HG03045 (cell line): ENCODE measurements around the gene CXXC1.
"Not testable (repeated sequence)": the region's sequence is repeated elsewhere in the genome, so short reads cannot be mapped to it uniquely, and the experiment has no call there.

Source experiments
- ATAC-seq: cut with Tn5 transposase; IDR thresholded peaks from one replicate; pipeline ENCODE4 v1.9.1; 2021; ENCODE audit warnings: mild to moderate bottlenecking, moderate library complexity; ENCODE audit not compliant: unreplicated experiment

CXXC1 gene

DNA sequence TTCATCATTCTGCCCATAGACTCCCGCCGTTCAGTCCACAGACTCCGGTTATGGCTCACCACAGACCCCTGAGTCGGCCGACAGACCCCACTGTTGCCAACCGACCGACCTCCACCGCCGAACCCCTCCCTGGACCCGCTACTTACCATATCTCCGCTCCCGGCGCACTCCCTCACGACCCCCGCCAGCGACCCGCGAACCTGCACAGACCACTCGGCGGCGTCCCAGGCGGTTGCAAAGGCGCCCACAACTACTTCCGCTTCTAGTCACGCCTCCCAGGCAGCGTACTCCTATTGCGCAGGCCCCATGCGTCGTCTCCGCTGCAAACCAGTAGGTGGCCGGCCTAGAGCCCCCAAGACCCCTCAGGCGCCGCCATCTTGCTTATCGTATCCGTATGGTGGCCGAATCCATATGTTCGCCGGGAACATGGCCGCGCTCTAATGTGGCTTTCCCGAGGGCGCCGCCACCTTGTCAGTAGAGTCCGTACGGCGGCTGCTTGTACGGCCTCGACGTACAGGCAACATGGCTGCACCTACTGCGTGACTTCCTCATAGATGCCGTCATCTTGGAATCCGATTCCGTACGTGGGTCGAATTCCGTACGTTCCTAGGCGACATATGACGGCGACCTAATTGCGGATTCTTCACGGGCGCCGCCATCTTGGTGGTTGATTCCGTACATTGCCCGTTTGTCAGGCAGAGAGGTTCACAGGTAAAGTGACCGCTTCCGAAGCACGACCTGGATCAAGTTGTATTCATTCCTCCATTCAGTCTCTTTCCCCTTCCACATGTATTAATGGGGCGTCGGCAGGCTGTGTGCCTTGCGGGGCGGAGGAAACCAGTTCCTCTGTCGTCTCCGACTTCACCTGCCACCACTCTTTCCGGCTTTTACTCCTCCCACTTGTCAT lies at the start of gene CXXC1:
Gene CXXC1, minus strand, starts transcription at position 252 of the 907 bp plus-strand sequence. Its CDS starts 103 bp downstream, at position 149.
- peak; percentile 88 for ATAC-seq

DNA sequence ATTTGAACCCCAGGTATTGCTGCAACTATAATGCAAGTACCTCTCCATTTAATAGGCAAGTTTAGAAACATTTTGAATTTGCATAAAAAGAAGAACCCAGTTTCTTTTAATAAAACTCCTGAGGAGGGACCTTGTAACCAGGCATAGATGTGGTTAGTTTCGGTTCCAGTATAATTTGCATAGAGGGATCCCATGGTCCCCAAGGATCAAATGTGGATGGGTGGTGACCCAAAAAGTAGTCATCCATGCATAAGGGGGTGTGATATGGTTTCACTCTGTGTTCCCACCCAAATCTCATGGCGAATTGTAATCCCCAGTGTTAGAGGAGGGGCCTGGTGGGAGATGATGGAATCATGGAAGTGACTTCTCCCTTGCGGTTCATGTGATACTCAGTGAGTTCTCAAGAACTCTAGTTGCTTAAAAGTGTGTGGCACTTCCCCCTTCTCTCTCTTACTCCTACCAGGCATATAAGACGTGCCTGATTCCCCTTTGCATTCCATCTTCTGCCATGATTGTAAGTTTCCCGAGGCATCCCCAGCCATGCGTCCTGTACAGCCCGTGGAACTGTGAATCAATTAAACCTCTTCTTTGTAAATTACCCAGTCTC lies 47.2 kb upstream of the CXXC1 start:
- ATAC-seq = peak; percentile 66

DNA sequence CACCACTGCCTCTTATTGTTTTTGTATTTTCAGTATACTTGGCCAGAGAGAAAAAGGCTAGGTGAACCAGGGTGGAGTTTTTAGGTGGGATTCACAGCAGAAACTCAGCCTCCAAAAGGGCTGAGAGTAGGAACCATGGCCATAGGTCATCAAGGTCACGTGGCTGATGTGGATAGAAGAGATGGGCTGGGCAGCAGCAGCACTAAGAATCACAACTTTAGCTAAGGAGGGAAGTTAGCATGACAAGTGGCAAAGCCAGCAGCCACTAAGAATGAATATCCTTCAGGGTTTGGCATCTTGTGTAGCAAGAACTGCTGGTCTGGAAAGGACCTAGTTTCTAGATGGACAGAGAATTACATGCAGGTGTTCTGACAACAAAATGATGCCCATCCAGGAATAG lies 44.2 kb upstream of the CXXC1 start:
- ATAC-seq = no peak

GRCh38 chr18:50330176-50330575 lies 42.7 kb upstream of the CXXC1 start:
- no peak for ATAC-seq

GRCh38 chr18:50327983-50328382 lies 40.5 kb upstream of the CXXC1 start:
- ATAC-seq = no peak

GRCh38 chr18:50320719-50321118 lies 33.2 kb upstream of the CXXC1 start:
- ATAC-seq = peak; percentile 64

GRCh38 chr18:50315100-50315871 lies 27.8 kb upstream of the CXXC1 start:
- peak; percentile 64 for ATAC-seq

DNA sequence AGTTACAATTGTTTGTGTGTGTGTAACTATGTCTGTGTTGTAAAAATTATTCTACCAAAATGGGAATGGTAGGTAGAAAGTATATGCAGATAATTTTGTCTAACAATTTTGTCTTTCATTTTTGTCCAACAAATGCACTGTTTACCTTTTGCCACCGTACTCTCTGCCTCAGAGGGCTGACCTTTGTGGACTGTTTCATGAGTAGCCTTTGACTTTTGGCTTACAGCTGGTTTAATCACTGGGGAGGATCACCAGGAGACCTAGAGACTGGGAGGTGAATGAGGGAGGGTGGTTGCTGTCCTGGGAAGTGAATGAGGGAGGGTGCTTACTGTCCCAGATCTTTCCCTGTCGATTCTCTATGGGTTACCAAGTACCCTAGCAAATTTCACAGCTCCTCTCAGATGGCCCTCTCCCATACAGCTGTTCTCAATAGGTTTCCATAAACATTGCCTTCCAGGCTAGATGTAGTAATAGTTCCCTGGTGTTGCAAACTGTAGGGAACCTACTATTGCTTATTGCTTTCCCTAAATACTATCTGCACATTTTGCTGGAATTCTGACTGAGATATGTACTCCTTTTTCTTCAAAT lies 26.5 kb upstream of the CXXC1 start:
- ATAC-seq = no peak

DNA sequence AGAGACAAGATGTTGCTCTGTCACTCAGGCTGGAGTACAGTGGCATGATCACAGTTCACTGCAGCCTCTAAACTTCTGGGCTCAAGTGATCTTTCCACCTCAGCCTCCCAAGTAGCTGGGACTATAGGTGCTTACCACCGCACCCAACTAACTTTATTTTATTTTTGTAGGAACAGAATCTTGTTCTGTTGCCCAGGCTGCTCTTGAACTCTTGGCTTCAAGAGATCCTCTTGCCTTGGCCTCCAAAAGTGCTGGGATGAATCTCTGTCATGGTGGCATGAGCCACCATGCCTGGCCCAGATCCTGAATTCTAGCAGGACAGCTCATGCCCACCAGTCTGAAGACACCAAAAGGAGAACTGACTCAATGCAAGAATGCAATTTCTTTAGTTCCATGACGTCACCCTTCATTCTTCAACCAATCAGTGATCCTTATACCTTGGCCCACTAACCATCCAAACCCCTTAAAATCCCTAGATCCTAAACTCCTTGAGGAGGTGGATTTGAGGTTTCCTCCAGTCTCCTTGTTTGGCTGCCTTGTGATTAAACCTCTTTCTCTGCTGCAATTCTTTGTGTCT lies 25.6 kb upstream of the CXXC1 start:
- ATAC-seq = peak; percentile 33

DNA sequence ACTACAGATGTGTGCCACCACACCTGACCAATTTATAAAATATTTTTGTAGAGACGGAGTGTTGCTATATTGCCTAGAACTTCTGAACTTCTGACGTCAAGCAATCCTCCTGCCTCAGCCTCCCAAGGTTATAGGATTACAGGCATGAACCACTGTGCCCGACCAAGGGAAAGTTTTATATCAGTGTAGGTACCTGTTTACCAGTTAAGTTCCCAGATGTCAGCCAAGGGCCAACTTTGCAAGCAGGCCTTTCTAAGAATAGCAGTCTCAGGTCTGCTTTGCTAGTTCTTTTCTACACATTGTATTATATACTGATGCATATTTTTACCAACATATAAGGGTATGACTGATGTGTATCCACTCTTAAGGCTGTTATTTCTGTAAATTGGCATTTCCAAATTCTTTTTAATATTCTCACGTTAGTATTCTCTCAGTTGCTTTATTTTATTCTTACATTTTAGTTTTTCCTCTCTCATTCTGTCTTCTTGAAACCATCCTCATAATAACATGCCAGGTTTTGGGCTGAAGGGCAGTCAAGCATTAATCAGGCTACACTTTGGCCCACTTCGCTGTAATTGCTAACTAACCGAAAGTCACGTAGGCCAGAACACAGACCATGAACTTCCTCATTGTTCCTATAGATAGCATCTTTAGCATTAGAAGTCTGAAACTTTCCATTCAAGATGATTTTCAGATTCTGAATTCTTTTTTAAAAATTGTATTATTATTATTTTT lies 25.0 kb upstream of the CXXC1 start:
- peak; percentile 61 for ATAC-seq

GRCh38 chr18:50311650-50312049 lies 24.2 kb upstream of the CXXC1 start:
- no peak for ATAC-seq

- ATAC-seq = no peak
Observed at GRCh38 chr18:50310080-50310479, 22.6 kb upstream of the CXXC1 start.

DNA sequence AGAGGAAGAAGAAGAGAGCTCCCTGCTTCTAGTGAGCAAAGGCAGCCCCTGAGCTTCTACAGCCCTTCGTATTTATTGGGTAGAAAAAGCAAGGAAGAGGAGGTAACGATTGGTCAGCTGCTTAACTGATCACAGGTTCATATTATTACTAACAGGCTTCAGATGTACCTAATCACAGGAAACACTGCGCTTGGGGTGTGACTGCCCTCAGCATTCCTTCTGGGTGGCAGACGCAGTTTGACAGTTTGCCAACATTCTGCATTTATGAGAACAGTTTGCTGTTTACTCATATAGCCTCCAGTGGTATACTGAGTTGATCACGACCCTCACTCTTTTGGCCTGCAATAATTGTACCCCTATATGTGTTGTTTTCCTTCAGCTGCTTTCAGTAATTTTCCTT lies 21.4 kb upstream of the CXXC1 start:
- not testable (repeated sequence) for ATAC-seq

DNA sequence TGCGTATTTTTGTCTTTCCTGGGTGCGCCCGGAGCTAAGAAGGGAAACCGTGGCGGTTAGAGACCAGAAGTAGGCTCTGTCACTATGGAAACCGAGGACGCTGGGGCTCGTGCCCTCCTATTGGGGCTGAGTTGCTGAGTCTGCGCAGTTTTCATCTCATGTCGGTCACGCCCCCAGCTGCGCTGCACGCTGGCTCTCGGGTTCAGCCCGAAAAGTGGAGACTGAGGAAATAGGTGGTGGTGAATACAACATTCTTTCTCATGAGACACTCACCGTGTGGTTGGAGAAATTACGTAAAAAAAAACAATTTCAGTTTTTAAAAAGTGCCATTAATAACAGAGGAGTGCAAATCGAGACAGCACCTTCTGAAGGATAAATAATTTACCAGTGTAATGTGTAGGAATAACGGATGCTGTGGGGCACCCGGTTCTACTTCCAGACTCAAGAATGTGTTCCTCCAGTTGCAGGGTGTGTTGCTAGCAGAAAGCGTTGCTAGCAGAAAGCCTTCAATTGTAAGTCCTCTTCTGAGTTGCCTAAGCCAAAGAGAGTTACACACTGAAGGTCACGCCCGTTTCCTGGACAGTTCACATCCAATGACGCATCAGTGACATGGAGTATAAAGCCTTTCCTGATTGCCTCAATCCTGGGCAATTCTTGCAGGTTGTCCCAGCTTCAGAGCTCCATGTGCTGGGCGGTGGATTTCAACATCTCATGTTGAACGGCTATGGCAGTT lies 20.4 kb upstream of the CXXC1 start:
- ATAC-seq = peak; percentile 95

DNA sequence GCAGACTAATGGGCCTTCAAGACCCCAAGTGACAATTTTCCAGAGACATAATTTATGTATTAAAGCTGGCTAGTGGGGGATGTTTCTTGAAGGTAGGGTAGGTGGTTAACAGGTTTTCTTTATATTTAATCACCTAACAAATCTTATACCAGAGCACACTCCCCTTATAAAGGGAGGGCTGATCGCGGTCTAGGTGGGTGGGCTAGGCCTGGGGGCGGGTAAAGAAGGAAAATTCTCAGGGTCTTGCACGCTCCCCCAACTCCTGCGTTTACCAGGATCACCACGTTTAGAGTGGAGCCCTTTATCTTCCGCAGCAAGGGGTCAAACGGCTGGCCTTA lies 19.9 kb upstream of the CXXC1 start:
- ATAC-seq = no peak

DNA sequence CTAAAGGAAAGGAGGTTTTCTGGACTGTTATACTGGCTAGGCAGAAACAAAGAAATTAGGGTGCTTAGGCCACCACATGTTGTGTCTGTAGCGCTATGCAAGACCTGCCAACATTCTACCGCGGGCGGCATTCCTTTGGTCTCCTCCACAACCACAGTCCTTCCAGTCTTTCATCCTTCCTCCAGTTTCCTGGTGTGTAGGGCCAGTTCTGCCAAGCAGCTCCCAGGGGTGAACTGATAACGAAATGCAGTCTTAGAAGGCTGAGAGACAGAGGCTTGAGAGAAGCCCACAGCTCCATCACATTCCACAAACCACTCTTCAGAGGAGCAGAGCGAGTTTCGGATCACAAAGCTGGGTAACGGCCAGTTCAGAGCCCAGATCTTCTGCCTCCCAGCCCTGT lies 19.5 kb upstream of the CXXC1 start:
- no peak for ATAC-seq

DNA sequence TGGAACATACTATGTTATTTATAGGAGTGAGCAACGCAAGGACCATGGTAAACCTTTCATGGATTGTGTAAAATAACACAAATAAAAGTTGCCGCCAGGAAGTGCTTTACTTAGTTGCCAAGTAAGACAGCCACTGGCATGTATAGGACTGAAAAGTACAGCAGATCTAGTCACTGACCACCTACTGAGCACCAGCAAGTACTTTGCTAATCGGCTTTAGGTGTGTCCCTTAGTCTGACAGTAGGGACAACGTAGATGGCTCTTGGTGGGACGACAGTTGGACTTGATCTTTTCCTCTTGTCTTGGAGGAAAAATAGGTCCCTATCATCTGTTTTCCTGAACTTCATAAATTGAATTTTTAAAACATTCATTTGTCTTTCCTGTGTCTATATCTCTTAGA lies 13.6 kb upstream of the CXXC1 start:
- ATAC-seq = no peak

DNA sequence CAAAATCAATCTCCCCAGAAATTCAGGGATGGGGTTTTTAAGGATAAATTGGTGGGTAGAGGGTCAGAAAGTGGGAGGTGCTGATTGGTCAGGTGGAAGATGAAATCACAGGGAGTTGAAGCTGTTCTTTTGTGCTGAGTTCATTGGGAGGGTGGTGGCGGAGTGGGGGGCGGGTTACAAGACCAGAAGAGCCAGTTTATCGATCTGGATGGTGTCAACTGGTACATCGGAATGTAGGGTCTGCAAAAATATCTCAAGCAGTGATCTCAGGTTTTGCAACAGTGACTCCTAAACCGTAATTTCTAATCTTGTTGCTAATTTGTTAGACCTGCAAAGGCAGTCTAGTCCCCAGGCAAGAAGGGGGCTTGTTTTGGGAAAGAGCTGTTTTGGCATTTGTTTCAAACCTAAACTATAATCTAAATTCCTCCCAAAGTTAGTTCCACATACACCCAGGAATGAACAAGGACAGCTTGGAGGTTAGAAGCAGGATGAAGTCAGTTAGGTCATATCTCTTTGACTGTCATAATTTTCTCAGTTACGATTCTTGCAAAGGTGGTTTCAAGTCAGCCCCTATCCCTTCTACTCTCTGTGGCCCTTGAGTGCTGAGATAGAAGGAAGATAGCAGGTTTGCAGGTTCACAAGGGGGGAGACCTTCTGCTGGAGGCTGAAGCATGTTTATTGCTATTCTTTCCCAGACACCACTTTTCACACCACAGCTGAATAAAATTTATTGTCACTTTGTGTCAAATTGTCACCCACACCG lies 12.3 kb upstream of the CXXC1 start:
- no peak for ATAC-seq
